SK-N-SH (cell line): ENCODE results near the gene TGFBRAP1.

ENCODE experiments used
- CTCF ChIP-seq: fragments of 200-600 bp; sonication (generic); IDR thresholded peaks from 2 replicates; pipeline ENCODE4 v1.6.1; 2017; ENCODE audit warnings: antibody characterized with exemption, mild to moderate bottlenecking, moderate library complexity
- EP300 ChIP-seq, 2 experiments: IDR thresholded peaks; 2 replicates each; pipeline versions ENCODE4 v1.4.0 to v1.6.1; 2012; ENCODE audit warnings: borderline replicate concordance in 1 of 2, low read depth in 1 of 2, low read length in 1 of 2
- EZH2phosphoT487 ChIP-seq: fragments of 200-600 bp; sonication (generic); IDR thresholded peaks from 2 replicates; pipeline ENCODE4 v1.6.1; 2017; ENCODE audit warnings: low read depth, mixed run types, mild to moderate bottlenecking, antibody characterized with exemption, moderate library complexity, borderline replicate concordance
- MXI1 ChIP-seq: IDR thresholded peaks from 2 replicates; pipeline ENCODE4 v1.6.1; 2012; ENCODE audit warnings: mild to moderate bottlenecking, low read depth, low read length, improper control_type of control experiment
- YY1 ChIP-seq: IDR thresholded peaks from 2 replicates; pipeline ENCODE4 v1.4.0; 2012; ENCODE audit warnings: low read depth, mild to moderate bottlenecking

GRCh38 chr2:105376010-105376409, 46.5 kb upstream of the TGFBRAP1 start:
- TF ChIP-seq MXI1 (no peak), CTCF (no peak), EP300 (IDR thresholded peaks at IDR 0.05; ENCODE audit: borderline replicate concordance in 1 of 2, low read depth in 1 of 2, low read length in 1 of 2) (no peak), YY1 (no peak), EZH2phosphoT487 (no peak)
